Measurements from ENCODE around the gene MAEA.
A peak's percentile ranks its signal among the peaks of the same experiment; 100 is the strongest.

Gene MAEA

DNA sequence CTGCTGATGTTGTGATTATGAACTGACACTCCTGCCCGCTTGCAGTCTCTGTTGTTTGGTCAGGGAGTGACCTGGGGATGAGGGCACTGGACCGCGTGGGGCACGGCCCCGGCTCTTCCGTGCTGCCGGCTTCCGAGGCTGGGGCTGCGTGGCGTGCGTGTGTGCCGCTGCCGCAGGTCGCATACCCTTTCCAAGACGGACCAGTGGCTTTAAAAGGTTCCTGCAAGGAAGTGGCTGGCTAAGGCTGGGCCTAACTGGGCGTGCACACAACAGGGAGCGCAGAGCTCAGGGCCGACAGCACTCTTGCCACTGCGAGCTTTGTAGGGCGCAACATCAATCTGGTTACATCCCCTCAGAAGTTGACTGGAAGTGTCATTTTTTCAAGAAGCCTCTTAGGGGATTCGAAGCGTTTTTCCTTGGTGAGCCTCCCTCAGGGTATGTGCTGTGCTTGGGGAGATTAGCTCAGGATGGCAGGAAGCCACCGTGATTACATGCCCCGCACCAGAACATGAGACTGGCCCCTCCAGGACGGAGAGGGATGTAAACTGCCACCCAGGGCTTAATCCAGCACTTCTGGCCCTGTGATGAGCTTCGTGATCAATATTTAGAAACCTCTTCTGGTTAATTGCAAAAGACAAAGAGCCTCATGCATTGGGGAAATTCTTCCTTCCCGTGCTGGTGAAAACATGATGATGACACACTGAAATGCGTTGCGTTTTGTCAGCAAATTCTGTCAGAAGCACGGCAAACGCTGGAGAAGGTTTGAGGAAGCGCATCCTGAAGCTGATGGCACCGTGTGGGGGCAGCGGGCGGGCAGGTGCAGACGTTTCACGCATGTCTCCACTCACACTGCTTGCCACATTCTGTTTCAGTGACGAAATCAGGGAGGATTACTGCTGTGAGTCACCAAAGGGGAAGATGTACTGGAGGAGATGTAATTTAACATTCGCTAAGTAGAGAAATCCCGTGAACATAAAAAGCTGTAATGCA is 11.1 kb downstream of the MAEA start:
- no peak for DNase-seq (ENCODE audit: low read depth)

DNA sequence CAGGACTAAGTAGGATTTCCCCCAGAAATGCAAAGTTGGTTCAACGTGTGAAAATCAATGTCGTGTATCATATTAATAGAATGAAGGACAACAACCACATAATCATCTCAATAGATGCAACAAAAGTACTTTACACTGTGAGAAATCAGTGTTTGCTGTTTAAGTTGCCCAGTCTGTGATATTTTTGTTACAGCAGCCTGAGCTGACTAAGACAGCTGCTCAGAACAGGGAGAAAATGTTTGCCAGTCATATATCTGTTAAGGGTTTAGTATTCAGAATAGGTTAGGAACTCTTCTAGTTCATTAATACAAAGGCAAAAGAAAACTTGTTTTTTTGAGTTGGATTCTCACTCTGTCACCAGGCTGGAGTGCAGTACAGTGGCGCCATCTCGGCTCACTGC is 12.5 kb downstream of the MAEA start:
- DNase-seq (ENCODE audit: low read depth): no peak

DNA sequence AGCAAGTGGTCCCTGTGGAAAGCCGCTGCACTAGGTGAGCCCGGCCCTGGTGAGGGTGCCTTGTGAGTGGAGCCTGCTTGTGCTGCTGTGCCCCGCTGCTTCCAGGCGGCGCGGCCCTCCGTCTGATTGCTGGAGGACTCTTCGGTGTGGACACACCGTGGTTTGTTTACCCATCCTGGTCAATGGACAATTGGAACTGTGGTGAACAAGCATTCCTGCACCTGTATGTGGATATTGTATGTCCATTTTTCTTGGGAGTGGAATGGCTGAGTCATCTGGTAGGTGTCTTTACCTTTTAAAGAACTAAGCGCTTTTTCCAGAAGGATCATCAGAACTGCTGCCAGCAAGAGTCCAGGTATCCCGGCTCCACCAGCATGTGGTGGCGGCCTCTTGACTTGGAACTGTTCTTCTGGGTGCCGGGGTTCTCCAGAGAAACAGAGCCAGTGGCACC is 15.6 kb downstream of the MAEA start:
- DNase-seq (ENCODE audit: low read depth): no peak

DNA sequence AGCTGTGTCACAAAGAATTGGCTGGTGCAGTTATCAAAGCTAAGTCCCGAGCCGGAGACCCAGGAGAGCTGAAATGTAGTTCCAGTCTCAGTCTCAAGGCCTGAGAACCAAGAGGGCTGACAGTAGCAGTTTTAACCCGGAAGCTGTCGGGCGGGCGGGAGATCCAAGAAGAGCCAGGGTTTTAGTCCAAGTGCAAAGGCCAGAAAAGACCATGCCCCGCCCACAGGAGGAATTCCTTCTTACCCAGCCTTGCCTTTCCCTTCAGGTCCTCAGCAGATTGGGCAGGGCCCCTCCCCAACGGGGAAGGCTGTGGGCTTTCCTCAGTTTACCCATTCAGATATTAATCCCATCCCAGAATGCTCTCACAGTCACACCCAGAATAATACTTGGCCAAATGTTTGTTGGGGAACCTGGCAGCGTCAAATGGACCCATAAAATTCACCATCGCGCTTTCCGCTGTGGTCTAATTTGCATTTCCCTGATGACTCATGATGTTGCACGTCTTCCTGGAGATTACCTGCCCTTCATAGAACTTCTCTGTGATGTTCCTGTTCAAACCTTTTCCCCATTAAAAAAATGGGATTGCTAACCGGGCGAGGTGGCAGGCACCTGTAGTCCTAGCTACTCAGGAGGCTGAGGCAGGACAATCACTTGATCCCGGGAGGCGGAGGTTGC is 16.2 kb downstream of the MAEA start:
- DNase-seq (ENCODE audit: low read depth): no peak

DNA sequence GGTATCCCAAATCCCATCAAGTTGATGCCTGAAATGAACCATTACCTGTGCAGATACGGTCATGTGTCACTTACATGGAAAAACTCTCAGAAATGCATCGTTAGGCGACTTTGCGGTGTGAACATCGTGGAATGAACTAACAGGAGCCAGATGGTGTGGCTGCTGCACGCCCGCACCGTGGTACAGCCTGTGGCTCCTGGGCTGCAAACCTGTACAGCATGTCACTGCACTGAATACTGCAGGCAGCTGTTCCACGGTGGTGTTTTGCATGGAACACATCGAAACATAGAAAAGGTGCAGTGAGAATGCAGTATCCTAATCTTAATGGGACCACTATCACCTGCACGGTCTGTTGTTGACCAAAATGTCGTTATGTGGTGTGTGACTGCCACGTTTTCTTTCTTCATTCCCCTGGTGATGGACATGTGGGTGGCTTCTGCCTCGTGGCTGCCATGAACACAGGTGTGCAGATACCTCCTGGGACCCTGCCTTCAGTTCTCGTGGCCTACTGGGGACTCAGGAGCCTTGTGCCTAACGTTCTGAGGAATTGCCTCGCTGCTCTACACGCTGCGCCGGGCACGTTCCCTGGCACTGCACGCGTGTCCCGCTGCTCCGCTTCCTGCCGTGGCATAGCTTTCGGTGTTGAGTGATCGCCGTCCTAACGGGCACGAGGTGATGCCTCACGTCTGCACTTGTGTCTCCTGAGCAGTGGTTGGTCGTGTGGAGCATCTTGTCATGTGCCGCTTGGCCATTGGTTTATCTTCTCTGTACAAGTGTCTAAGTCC is 18.5 kb downstream of the MAEA start:
- DNase-seq (ENCODE audit: low read depth): no peak

DNA sequence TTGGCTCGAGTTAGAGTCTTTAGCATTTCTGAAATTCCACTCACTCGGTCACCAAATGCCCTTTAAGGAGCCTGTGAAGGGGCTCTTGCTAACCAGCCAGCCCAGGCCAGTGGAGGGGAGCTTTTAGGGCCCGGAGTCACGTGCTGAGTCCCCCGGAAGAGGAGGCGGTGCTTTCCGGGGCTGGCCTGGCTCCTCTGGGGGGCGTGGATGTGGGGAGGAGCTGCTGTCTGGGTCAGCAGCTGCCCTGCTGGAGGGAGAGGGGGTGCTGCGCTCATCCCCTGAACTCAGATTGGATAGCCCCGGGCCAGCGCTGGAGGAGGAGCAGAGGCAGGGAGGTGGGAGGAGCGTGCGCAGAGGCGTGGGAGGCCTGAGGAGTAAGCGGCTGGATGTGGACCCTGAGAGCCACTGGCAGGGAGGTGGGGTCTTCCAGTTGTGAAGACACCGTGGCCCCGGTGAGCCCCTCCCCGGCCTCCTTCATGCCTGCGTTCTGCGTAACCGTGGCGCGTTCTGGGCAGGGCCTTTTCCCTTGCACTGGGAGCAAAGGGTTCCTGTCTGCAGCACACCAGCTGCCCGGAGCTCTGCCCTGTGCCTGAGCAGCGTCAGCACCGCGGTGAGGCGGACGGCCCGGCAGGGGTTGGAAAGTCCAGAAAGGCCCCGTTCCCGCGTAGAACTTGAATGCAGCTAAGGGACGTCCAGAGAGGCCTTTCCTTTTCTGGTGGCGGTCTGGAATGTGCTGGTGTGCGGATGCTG is 19.7 kb downstream of the MAEA start:
- DNase-seq (ENCODE audit: low read depth): peak; percentile 48

DNA sequence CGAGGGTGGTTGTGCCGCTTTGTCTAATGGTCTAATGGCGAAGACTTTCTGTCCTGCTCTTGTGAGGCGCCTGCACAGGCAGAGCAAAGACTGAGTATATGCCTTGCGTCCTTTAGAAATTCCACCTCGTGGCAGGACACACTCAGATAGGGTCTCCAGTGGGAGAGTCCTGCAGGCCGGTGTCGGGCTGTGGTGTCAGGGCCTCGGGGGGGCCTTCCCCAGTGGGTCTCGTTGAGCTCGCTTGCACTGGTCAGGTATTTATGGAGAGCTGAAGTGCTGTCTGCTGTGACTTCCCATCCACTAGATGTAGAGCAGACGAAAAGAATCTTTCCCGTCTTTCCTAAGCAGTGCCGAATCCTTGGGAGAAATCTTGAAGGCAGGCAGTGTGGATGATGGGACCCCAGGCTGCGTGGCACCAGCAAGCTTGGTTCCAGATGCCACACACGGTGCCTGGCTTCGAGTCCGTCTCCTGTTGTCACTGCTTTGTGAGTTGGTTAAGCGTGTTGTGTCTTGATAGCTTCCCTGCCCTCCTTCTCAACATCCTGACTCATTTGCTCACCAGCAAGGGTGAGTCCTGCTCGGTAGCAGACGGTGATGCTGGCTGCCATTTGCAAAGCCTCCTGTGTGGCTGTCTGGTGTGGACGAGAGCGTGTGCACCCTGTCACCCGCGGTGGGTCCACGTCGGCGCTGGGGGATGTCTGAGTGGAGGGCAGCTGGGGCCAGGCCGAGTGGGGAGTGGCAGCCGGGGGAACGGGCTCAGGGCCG is 20.5 kb downstream of the MAEA start:
- no peak for DNase-seq (ENCODE audit: low read depth)

DNA sequence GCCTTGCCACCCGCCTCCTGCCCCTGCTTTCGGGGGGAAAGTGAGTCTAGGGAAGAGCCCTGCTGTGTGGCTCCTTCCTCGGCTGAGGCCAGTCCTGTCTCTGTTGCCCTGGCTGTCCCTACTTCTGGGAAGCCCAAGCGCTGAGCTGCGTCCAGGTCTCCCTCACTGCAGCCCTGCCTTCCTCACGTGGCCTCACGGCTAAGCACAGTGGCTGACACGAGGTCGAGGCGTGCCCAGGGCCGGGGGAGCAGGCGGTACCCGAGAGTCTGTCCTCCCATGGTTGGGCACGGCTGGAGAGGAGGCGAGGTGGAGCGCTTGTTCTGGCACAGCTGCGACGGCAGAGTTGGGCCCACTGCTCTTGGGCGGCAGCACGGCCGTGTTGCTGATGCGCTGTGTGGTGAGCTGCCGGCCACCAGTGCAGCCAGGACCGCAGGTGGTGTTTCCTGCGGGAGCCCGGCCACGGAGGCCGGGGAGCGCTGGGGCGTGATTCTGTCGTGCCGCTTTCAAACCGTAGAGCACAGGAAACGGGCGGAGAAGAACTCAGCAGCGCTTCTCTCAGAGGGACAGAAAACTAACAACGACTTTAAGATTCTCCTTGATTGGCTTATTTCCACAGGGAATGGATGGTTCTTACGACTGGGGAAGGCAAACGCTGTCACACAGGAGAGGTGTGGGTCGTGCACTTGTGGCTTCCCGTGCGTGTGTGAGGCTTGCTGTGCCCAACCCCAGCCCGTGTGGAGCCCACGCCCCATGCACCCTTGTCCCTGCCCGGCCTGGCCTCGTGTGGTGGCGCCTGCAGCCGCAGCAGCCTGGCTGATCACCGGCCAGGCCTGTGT is 21.3 kb downstream of the MAEA start:
- no peak for DNase-seq (ENCODE audit: low read depth)

DNA sequence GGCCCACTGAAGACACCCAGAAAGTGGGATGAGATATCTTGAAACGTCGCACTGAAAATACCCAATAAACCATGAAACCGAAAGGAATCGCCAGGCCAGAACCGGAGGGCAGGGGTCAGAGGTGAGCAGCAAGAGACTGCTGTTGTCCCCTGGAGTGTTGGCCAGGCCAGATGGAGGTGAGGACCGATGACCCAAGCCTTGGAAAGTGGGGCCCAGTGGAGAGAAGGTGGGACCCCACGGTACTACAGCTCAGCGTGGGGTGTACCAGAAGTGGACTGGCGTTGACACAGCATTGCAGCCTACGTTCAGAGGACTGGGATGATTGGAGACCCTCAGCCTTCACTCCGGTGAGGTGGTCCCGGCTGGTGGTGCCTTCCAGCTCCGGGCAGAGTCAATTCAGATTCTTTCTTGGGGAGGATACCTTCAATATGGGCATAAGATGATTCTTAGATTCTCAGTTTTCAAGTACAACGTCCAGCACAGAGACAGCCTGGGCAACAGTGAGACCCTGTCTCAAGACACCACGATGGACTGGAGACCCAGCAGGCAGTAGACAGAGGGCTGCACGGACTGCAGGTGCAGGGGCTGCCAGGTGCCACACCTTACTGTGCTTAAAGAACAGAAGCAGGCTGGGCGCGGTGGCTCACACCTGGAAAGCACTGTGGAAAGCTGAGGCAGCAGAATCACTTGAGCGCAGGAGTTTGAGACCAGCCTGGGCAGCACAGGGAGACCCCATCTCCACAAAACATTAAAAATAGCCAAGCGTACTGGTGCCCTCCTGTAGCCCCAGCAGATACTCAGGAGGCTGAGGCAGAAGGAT is 23.3 kb downstream of the MAEA start:
- DNase-seq (ENCODE audit: low read depth): no peak

DNA sequence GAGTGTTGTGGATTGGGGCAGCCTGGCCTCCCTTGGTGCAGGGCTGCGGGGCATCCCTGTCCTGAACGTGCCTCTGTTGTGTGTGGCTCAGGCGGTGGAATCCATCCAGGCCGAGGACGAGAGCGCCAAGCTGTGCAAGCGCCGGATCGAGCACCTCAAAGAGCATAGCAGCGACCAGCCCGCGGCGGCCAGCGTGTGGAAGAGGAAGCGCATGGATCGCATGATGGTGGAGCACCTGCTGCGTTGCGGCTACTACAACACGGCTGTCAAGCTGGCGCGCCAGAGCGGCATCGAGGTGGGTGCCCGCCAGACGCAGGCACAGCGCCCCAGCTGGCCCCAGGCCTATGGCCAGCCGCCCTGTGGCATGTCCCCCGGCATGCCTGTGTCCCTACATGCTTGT is 25.6 kb downstream of the MAEA start:
- DNase-seq (ENCODE audit: low read depth): no peak

DNA sequence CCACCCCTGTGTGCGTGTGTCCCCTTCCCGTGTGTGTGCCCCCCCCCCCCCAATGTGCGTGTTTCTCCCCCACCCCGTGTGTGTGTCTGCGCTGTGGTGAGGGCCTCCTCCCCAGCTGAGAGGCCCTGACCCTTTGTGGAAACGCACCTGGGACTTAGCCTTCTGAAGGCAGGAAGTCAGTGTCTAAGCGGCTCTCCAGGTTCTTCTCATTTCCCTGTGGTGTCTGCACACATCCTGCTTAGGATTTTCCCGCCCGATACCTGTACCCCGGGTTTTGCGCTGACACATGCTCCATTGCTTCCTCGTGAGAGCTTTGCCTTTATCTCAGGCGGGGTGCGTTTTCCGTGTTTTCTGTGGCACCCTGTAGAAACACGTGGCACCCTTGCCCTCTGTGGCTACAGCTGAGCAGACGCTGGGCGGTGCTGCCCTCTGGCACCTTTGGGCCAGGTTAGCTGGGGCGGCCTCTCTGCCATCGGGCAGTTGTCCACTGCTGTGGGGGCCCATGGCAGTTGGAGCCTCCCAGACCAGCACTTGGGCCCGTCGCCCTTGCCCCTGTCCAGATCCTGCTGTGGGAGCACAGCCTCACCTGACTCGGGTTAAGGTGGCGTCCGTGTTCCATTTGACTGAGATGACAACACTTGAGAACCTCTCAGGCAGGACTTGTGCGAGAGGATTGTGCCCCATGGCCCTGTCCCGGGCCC is 26.3 kb downstream of the MAEA start:
- DNase-seq (ENCODE audit: low read depth): no peak

DNA sequence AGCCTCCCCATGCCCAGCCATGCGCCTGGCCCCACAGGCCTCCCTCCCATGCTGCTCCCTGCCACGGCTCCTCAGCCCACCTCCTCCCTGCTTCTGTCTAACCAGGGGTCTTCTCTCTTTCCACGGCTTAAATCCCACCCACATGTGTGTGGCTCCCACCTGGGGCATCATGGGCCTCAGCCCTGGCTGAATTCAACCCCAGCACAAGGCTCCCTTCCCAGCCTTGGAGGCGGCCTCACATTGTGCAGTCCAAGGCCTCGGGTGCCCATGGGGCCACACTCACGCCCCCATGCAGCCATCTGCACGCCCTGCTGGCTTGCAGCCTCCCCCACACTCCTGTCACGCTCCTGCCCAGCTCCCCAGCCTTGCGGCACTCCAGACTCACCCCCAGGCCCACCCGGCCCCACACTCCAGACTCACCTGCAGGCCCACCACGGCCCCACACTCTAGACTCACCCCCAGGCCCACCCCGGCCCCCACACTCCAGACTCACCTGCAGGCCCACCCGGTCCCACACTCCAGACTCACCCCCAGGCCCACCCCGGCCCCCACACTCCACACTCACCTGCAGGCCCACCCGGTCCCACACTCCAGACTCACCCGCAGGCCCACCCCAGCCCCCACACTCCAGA is 27.0 kb downstream of the MAEA start:
- no peak for DNase-seq (ENCODE audit: low read depth)

DNA sequence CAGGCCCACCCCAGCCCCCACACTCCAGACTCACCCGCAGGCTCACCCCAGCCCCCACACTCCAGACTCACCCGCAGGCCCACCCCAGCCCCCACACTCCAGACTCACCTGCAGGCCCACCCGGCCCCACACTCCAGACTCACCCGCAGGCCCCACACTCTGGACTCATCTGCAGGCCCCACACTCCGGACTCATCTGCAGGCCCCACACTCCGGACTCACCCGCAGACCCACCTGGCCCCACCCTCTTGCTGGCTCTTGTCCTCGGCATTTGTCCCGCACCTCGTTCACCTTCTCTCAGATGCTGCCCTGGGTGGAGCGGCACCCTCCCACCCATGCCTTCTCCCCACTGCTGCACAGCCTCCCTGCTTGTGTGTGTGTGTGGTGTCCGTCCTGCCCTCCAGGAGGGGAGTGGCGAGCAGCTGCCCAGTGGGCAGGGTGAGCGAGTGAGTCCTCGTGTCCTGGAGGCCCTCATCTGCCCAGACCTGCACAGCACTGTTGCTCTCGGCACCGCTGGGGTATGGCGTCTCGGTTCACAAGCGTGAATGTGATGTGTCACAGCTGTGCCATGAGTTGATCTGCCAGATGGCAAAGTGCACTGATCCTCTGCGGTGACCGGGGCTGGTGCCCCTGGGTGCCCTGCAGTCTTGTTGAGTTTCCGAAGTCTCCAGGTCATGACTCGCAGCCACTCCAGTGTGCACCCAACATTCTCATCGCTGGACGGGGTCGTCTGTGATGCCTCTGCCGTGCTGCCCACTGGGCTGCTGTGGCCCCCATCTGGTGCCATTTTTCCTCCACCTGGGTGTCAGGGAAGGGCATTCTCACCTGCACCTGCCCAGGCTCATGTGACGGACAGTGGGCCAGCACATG is 27.7 kb downstream of the MAEA start:
- no peak for DNase-seq (ENCODE audit: low read depth)

DNA sequence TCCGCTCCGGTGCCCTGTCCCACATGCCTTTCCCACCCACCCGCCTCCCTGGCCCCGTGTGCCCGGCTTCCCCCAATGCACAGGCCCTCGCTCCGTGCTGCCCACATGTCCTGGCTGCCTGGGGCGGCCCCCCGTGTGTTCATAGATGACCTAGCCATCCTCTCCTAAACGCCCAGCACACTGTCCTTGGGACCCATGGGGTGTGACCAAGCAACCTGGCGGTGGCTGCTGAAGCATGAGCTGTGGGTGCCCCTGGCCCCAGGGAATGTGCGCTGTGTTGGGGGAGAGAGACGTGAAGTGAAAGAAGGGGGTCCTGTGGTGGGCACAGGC is 28.3 kb downstream of the MAEA start:
- DNase-seq (ENCODE audit: low read depth): no peak

DNA sequence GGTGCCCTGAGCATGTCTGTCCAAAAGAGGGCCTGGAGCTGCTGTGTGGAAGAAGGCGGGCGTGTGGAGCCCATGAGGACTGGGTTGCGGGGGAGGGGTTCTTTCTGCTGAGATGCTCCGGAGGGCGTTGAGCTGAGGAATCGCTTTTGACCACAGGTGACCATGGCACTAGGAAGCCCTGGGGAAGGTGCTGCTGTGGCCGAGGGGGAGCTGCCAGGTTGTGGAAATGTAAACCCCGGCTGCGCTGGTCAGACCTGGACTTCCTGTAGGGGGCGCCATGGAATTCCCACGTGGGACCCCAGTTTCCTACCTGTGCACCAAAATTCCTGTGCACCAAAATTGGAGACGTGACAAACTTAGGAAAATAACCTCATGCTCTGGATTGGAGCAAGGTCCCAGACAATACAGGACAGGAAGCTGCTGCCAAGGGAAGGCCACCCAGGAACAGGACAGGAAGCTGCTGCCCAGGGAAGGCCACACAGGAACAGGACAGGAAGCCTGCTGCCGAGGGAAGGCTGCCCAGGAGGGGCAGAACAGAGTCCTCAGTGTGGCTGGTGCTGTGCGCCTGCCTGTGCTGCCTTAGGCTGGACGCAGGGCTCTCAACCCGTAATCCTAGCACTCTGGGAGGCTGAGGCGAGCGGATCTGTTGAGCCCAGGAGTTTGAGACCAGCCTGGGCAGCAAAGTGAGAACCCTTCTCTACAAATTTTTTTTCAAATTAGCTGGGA is 29.0 kb downstream of the MAEA start:
- DNase-seq (ENCODE audit: low read depth): no peak

DNA sequence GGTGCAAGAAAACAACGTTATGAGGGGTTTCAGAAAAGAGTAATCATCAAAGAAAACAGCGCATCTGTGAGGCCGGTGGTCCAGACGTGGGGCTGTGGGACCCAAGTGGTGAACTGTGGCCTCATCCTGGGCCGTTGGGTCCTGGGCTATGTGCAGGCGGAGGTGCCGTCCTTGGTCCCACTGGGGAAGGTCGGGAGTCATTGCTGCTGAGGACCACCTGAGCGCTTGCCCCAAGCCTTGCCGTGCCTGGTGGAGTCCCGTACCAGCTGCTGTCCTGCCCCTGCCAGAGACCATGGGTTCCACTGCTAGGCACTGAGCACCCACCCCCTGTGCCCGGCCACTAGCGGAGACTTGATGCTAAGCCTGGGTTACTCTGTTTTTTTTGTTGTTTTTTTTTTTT is 31.8 kb downstream of the MAEA start:
- no peak for DNase-seq (ENCODE audit: low read depth)

All from activated T-cell treated with anti-CD3 and anti-CD28 coated beads for 24 hours (primary cell).